ENCODE measurements around the gene COX7C.

The COX7C gene

DNA sequence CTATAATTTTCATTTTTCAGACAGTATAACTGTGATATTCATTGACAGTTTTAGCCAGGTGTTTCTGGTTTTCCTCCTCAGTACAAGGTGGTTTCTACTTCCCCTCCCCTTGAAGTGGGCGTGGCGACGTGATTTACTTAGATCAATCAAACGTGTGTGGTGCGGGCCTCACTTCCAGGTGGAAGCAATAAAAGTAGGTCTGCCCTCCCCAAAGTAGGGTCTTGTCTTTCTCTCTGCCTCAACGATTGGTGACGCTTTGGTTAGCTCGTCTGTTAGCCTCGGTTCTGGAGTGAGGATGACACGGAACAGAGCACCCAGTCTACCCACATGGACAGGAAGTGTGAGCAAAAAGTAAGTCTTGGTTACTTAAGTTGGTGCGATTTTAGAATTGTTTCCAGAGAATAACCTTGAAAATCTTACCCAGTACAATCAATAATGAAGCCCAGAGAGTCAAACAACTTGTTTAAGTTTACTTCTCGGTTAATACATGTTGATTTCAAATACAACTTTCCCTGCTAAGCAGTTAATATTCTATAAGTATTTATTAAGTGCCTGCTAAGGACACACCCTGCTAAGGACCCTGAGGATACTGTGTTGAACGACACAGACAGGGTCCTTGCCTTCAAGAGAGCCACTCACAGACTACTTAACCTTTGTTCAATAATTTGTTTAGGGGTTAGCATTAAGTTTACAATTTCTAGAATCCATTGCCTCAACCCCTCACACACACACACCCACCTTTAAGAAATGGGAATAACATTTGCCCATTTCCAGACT, 48.4 kb downstream of the COX7C start:
- DNase-seq (ENCODE audit: low spot score): no peak

DNA sequence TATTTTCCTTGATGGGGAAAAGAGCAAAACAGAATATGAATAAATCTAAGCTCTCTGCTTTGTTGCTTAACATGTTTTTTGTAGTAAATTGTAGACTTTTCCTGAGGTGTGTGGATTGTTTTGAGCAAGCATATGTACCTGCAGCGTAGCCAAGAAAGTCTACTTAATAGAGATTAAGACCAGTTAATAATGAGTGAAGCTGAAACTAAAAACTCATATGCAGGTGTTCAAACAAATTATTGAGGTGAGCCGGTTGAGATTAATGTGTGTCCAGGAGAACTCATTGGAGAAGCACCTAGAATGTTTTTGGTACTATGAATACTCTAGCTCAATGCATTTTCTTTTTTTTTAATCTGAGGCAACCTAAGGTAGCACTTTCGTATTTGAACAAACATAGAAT, 49.2 kb downstream of the COX7C start:
- DNase-seq (ENCODE audit: low spot score): no peak

All from hematopoietic multipotent progenitor cell treated with erythropoietin and hydrocortisone succinate and interleukin-3 and kit ligand, for 17 days (in vitro differentiated cells).